Middle frontal gyrus (tissue), 1 donor: ENCODE results near the gene DLL4.

Experiments used
- DNase-seq: peaks from one replicate; pipeline ENCODE4 v3.0.0-alpha.2; 2015; ENCODE audit warnings: low spot score; ENCODE audit errors: extremely low spot score

Gene DLL4

DNA sequence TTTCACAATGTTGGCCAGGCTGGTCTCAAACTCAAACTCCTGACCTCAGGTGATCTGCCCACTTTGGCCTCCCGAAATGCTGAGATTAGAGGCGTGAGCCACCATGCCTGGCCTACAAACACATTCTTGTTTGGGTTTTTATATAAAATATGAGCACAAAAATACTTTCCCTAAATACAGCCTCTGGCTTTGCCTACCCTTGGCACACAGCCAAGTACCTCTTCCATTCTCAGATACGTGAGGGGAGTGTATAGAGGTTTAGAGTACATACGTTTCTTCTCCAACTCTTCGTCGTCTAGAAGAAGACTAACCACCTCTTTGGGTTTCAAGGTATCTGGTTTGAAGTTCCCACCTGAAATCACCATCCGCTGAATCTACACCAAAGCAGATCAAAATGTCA is 57.7 kb downstream of the DLL4 start:
- no peak for DNase-seq

DNA sequence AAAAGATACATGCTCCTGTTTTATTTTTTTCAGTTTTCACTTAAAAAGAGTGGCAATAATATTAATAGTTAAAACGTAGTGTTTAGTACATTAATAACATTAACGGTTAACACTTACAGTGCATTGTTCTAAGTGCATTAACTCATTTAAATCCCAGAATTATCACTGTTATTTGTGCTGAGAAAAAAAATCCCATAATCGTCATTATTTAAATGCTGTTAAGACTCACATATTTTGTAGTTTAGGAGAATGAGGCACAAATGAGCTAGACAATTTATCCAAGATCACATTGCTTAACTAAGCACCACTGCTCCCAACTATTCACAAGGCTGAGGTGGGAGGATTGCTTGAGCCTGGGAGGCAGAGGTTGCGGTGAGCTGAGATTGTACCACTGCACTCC is 59.0 kb downstream of the DLL4 start:
- DNase-seq: no peak
